GM18861 (cell line): ENCODE measurements around the gene ADAMTSL1.
"Not testable (repeated sequence)": the region's sequence is repeated elsewhere in the genome, so short reads cannot be mapped to it uniquely, and the experiment has no call there.

ENCODE experiments used
- ATAC-seq: cut with Tn5 transposase; IDR thresholded peaks from one replicate; pipeline ENCODE4 v1.9.1; 2021; ENCODE audit not compliant: unreplicated experiment

ADAMTSL1 gene

GRCh38 chr9:18837402-18837801 is 363.4 kb downstream of the ADAMTSL1 start:
- no peak for ATAC-seq

GRCh38 chr9:18847576-18848275 is 373.8 kb downstream of the ADAMTSL1 start:
- ATAC-seq = no peak

- no peak for ATAC-seq
Observed at GRCh38 chr9:18848657-18849056, 374.7 kb downstream of the ADAMTSL1 start.

DNA sequence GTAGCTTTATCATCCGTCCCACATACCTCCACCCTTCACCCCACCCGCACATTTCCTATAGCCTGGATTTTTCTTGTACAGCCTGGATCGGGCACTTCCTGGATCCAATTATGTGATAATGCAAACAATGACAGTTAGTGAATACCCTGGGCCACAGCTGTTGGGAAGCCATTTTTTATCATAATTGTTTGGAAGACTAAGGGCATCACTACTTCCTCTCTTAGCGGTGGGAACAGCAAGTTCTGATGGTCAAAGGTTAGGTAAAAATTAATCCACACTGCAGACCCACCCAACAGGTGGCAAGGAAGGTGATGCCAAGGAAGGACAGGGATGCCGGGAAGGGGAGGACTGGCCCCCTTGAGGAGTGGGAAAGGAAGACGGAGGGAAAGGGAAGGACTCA is 375.3 kb downstream of the ADAMTSL1 start:
- no peak for ATAC-seq

- no peak for ATAC-seq
Observed at GRCh38 chr9:18849890-18850677, 376.1 kb downstream of the ADAMTSL1 start.

- no peak for ATAC-seq
Observed at GRCh38 chr9:18851069-18851795, 377.3 kb downstream of the ADAMTSL1 start.

- no peak for ATAC-seq
Observed at GRCh38 chr9:18855656-18856055, 381.7 kb downstream of the ADAMTSL1 start.

DNA sequence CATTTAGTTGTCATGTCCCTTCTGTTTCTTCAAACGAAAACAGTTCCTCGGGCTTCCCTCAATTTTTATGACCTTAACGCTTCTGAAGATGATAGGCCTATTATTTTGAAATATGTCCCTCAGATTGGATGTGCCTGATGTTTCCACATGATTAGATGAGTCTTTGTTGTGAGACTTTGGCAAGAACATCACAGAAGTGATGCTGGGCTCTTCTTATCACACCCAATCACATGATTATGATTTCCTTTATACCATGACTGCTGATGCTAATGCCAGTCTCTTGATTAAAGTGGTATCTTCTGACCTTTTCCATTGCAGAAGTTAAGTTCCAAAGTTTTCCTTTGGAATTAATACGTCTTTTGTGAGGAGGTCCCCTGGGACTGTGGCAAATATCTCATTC is 383.4 kb downstream of the ADAMTSL1 start:
- no peak for ATAC-seq

DNA sequence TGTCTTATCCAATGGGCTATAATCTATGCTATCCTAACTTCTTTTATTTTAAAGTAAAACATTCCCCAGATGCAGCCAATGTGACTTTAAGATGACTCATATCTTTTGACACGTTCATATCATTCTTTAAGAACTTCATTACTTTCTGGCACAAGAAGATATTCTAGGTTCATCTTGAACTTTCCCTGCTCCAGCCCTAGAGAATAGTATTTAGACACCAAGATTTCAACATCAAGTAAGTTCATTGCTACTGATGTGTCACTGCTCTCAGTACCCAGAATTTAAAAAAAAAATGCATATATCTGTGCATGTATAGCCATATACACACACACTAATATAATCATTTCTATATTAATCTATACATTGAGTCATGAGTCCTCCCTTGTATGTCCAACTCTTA is 383.8 kb downstream of the ADAMTSL1 start:
- no peak for ATAC-seq

- no peak for ATAC-seq
Observed at GRCh38 chr9:18861609-18862544, 387.9 kb downstream of the ADAMTSL1 start.

- no peak for ATAC-seq
Observed at GRCh38 chr9:18863791-18864190, 389.8 kb downstream of the ADAMTSL1 start.

DNA sequence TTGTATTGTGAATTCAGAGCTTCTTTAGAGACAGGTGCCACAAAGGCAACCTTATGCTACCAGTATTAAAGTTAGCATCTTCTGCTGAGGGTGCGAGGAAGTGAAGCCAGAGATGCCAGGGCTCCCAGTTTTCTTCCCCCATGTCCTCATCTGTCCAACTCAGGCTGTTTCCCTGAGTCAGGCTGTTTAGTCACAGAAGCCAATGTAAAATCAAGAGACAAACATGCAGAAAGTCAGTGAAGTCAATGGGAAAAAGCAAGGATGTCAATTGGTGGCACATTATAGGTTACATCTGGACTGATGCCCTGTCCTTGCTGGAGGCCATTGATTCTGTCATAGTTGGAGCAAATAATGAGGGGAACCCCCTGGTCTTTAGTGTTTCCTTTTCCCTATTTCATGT is 390.6 kb downstream of the ADAMTSL1 start:
- no peak for ATAC-seq

GRCh38 chr9:18865542-18865941 is 391.6 kb downstream of the ADAMTSL1 start:
- ATAC-seq = no peak

DNA sequence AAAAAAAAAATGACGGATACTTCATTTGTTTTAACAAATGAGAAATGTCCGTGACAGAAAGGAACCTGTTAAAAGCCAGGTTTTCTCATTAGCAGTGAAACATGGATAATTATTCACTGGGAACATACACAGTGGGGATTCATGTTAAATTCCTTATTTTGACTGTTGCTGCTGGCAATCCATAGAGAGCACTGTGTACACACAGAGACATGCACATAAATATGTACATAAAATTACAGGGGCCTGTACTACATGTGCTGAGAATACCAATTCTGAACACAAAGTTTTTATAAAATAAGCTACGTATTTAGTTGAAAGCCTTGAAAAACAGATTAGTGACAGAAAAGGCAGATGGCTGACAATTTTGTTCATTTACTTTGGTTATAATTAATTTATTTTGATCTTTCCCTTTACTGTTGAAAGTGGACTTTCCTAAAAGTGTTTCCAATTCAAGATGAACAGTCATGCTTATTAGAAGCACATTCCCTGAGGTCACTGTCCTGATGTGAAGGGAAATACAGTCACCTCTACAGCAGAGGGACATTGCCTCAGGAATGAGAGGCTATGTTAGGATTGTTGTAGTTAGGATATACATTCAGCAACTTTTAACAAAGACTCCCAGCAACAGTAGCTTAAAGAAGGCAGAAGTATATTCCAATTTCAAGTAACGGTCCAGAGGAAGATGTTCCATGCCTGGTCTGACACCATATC is 392.3 kb downstream of the ADAMTSL1 start:
- ATAC-seq = no peak

- no peak for ATAC-seq
Observed at GRCh38 chr9:18869725-18870124, 395.8 kb downstream of the ADAMTSL1 start.

- ATAC-seq = no peak
Observed at GRCh38 chr9:18874069-18874468, 400.1 kb downstream of the ADAMTSL1 start.

DNA sequence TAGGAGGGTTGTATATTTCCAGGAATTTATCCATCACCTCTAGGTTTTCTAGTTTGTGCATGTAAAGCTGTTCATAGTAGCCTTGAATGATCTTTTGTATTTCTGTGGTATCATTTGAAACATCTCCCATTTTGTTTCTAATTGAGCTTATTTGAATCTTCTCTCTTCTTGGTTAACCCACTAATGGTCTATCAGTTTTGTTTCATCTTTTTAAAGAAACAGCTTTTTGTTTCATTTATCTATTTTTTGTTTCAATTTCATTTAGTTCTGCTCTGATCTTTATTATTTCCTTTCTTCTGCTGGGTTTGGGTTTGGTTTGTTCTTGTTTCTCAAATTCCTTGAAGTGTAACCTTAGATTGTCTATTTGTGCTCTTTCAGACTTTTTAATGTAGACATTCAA is 401.0 kb downstream of the ADAMTSL1 start:
- not testable (repeated sequence) for ATAC-seq

- ATAC-seq = no peak
Observed at GRCh38 chr9:18877984-18878383, 404.0 kb downstream of the ADAMTSL1 start.

DNA sequence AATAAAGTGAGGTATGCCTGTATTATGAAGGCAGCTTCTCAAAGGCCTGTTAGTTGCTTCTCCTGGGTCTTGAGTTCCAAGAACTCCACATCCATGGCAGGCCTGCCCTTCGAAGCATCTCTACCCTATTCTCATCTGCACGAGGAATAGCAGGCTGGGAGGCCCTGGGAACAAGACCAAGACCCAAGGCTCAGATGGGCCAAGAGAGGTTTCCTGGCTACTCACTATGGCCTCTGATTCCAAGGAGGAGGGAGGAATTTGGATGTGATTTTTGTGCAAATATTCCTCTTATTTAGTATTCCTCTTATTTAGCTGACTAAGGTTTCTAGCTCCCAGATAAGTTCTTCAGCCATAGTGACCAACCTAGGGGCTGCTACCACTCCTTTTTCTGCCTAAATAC is 407.8 kb downstream of the ADAMTSL1 start:
- no peak for ATAC-seq

DNA sequence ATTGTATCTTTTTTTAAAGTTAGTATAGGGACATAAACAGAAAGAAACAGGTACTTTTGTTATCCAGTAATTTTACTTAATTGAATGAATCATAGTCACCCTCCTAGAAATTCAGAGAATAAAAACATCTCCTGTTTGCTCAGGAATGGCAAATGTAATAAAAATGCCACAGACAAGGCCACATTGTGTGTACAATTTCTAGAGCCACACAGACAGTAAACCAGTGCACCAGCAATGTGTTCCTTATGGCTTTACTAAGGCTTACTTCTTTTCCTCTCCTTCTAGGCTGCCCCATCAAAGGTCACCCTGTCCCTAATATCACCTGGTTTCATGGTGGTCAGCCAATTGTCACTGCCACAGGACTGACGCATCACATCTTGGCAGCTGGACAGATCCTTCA is 413.6 kb downstream of the ADAMTSL1 start:
- ATAC-seq = no peak
